Stimulated activated CD4-positive, alpha-beta T cell treated with anti-CD3 and anti-CD28 coated beads, Interleukin-2, amount 100 ng/mL, for 4 hours (primary cell): Measurements from ENCODE around the gene CHRNB4.

ENCODE experiments used
- DNase-seq: peaks from one replicate; pipeline ENCODE4 v3.0.0-alpha.2; 2020; ENCODE audit warnings: low read depth

CHRNB4 gene

DNA sequence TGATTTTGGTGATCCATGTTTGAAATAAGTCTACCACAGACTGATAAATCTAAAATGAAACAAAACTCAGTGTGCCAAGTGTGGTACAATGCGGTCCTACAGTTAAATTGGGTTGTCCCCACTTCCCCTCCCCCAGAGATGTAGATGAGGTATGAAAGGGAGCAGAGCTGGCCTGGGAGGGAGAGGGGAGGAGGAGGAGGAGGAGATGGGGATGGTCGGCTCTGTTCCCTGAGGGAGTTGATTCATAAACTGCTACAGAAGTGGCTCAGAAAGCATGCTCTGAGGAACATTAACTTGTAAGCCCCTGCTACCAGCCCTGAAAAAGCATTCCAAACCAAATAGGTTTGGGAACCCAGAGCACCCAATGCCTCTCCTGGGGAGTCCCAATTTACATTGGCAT, 28.0 kb upstream of the CHRNB4 start:
- DNase-seq = no peak

DNA sequence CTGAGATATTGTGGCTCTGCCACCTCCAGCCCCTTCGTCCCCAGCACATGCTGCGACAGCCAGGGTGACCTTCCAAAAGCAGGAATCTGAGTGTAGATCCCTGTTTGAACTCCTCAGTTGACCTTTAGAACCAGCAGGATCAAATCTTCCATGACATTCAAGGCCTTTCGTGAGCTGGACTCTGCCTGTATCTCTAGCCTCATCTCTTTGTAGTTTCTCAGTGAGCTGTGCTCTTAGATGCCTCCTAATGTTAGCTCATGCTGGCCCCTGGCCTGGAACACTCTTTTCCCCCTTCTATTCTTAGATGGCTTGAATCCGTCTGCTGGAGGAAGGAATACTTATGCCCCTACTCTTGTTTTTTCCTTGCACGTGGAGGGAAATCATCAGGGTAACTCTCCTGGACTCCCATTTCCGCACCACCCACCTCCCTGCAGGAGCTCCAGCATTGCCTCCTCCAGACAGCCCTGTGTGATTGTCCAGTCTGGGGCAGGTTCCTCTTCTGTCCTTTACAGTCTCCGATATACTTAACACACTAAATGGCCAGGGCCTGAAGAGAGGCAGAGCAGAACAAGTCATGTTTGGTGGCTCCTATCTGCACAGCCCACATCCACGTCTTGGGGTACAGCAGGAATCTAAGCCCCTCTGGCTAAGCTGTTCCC, 26.7 kb upstream of the CHRNB4 start:
- DNase-seq = no peak

DNA sequence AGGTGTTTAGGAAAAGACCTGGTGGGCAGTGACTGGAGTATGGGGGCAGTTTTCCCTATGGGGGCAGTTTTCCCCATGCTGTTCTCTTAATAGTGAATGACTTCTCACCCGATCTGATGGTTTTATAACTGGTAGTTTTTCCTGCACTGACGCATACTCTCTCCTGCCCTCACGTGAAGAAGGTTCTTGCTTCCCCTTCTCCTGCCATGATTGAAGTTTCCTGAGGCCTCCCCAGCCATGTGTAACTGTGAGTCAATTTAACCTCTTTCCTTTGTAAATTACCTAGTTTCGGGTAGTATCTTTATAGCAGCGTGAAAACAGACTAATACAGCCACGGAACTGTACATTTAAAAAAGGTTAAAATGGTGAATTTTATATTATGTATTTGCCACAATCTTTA, 25.0 kb upstream of the CHRNB4 start:
- no peak for DNase-seq

DNA sequence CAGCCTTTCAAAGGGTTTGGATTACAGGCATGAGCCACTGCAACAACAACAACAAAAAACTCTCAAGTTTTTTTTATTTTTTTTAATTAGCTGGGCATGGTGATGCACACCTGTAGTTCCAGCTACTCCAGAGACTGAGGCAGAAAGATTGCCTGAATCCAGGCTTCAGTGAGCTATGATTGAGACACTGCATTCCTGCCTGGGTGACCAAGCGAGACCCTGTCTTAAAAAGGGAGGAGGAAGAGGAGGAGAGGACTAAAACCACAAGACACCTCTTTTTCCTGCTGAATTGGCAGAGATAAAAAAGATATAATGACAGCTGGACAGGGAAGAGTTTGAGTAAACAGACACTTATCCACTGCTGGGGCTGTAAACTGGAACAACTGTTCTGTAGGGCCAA, 22.7 kb upstream of the CHRNB4 start:
- DNase-seq = no peak

DNA sequence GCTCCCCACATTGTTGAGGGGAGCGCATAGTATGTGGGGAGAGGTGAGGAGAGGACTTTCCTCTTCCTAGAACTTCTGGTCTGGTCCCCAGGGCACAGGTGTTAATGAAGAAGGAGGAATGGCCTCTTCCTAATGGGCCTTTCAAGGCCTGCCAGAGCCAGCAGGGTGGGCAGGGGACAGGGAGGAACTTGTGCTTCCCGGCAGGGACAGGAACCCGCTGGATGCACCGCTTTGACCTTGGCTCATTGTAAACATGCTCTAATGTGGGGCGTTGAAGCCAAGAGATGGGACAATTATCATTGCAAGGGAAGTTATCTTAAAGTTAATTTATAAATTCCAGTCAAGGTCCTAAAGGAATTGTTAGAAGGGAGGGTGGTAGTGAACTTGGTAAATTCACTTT, 21.0 kb upstream of the CHRNB4 start:
- DNase-seq = no peak

DNA sequence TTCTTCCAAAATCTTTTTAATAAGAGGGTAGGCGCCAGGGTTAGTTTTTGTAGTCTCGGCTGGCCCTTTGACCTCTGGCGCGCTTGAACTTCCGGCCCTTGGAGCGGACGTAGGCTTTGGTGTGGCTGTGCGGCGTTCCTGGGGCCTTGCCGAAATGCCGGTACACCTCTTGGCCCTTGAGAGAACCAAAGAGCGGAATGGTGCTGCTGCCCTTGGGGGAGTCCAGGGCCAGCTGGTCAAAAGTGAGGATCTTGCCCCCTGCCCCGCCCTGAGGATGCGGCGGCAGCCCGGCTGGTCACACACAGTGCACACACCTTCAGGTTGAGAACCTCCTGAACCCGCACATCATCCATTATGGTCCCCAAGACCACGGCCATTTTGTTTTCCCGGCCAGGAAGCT, 20.0 kb upstream of the CHRNB4 start:
- DNase-seq = no peak

DNA sequence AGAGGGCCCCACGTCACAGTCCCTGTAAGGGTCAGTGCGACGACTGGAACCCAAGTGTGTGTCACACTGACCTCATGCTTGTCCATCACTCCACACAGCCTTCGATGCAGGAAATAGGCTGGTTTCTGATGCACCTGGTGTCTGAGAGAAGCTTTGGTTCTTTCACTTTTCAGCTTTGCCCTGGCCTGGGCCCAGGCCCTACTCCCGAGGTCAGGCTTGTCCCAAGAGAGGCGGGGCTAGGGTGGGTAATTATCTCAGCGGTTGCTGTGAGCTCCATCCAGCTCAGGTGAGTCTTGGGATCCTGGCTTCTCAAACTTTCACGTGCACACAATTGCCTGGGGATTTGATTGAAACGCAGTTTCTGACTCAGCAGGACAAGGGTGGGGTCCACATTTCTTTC, 19.6 kb upstream of the CHRNB4 start:
- DNase-seq = no peak

DNA sequence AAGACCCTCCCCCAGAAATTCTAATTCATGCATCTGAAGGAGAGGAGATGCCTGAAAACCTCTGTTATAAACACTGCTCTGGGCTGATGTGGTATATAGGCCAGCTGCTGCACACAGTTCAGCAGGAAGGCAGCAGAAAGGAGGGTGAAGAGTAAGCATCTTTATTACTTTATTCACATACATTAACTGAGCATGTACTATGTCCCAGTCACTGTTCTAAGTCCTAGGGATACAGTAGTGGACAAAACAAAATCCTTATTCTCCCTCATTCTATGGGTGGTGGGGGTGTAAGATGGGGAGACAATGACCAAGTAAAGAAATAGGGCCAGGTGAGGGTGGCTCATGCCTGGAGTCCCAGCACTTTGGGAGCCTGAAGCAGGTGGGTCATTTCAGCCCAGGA, 17.8 kb upstream of the CHRNB4 start:
- DNase-seq = no peak

DNA sequence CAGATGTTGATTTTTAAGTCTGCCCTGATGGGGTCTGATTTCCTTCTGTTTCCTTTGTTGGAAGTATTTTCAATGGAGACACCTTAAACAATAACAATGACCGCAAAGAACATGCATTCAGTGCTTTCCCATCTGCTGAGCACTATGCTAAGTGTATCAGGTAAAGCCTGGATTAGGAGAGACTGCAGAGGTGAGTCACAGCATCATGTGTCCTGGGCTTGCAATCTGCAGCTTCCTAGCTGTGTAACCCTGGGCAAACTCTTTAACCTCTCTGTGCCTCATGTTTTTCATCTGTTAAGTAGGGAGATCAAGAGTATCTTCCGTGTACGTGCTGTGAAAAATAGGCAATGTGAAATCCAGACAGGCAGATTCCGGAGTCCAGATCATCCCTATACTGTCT, 13.3 kb upstream of the CHRNB4 start:
- no peak for DNase-seq

DNA sequence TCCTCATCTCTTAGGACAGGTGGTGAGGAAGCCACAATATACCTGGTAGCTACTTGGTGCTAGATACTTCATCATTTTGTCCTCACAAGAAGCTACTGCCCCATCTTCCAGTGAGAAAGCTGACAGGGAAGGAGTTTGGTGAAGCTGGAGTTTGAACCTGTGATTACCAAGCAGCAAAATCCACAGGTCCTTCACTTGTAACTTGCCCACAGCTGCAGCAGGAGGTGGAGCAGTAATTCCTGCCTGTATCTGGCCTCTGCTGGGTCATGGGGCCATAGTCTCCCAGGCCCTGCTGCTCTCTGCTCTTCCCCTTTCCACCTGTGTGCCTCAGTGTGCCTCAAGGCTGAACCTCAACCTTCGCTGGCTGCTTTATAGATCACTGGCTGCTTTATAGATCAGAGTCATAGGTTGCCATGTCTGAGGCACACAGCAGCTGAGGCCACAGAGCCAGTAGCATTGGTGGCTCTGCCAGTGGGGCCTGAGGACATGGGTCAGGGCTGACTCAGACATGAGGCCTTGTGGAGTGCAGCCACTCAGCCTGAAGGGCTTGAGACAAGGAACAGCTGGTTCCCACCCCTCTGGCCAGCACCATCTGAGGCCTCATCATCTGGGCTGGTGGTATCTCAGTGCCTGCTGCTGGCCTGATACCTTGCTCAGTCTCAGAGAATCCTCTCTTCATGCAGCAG, 11.1 kb upstream of the CHRNB4 start:
- no peak for DNase-seq

DNA sequence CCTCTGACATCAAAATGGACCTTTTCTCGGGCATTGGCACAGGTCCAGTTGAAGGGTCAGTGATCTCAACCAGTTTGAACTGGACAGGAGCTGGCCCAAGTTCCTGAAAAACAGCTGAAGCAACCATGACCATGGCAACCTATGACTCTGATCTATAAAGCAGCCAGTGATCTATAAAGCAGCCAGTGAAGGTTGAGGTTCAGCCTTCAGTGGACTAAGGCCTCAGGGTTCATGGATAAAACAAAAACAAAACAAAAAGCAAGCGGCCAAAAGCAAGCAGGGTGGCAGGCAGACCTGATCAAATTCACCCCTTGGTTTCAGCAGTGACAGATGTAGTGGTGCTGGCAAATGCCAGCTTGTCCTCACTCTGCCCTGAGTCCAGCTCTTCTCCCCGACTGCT, 10.0 kb upstream of the CHRNB4 start:
- no peak for DNase-seq

DNA sequence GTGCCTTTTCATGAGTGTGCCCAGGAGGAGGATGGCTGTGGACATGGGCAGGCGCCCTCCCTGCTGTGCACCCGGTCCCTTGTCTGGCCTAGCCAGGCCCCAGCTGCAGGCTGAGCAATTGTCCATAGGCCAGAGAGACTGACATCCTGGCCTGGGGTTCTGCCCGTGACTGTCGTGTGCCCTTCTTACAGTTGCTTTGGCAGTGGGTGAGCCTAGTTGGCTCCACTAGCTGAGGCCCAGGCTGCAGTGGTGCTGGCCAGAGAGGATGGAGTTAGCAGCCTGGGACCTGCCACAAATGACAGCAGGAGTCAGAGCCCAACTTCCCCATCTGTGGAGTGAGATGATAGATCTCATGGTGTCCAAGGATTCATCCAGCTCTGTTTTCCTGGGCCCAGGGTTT, 9.0 kb upstream of the CHRNB4 start:
- DNase-seq = no peak

DNA sequence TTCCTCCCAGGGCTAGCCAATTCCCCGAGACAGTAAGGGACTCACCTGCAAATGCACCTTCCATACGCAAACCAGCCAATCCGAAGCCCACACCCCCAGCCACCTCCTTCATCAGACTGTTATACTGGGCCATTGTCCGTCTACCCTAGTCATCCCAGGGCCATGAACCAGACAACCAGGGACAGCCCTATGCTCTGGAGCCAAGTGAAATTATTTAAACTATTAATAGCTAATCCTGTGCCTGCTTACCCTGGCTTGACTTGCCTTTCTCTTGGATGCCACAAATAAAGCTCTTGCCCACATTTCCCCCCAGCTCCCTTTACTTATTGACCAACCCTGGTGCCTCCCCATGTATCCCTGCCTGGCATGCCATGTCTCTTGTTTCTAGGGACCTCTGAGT, 4.0 kb upstream of the CHRNB4 start:
- no peak for DNase-seq

DNA sequence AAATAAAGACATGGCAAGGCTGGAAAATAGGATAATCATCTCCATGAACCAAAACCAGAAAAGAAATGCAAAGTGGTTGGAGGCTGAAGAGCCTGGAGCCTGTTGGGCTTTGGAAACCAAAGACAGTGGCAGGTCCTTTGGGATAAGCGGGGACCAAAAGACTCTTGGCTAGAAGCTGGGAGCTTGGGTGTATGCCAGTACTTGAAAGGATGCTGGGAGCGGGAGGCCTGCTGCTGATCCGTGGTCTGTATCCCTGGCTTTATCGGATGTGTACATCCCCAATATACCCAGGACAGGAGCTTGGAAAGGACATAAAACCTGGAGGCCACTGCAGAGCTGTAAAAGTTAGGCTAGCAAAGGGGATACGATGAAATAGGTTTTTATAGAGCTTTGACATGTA, 1.3 kb upstream of the CHRNB4 start:
- no peak for DNase-seq

DNA sequence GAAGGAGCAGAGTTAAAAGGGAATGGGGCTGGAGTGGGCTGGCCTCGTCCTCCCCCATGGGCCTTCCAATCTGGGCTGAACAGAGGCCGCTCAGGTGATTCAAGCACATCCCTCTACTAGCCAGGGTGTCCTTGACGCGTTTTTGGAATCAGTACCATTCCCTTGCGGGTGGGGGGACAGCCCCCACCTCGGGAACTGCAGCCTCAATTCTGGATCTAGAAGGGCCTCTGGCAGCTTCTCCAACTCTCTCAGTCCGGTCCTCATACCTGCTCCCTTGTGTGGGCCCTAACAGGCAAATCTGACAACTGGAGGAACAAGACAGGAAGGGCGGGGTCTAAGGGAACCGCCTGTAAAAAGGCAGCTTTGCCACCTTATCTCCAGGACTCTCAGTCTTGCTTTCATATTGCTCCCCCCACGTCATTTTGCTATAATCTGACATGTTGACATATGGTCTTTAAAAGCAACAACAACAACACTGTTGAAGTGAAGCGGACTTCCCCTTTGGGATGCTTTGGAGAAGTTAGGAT, 802 bp upstream of the CHRNB4 start:
- DNase-seq = no peak

DNA sequence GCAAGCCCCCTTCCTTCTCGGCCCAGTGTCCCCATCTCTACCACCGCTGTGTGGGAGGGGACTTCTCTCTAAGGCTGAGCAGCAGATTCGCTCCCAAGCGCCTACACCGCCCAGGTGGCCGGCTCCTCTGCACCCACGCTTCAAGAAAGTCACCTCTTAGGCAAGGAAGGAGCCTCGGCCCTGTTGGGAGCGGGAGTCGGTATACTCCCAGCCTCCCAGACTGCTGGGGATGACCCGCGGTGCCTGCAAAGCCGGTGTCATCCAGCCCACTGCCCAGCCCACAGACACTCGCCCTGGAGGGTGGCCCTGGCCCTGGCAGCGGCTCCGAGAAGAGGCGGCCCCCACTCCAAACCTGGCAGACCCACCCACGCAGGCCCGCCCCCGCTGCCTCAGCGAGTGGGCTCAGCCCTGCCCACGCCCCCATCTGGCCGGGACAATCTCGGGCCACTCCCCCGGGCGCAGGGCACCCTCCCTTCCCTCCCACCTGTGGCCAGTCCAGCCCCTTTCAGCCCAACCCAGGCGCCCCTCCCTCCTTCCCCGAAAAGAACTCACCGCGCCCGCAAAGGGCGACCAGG, 396 bp downstream of the CHRNB4 start:
- DNase-seq = no peak

DNA sequence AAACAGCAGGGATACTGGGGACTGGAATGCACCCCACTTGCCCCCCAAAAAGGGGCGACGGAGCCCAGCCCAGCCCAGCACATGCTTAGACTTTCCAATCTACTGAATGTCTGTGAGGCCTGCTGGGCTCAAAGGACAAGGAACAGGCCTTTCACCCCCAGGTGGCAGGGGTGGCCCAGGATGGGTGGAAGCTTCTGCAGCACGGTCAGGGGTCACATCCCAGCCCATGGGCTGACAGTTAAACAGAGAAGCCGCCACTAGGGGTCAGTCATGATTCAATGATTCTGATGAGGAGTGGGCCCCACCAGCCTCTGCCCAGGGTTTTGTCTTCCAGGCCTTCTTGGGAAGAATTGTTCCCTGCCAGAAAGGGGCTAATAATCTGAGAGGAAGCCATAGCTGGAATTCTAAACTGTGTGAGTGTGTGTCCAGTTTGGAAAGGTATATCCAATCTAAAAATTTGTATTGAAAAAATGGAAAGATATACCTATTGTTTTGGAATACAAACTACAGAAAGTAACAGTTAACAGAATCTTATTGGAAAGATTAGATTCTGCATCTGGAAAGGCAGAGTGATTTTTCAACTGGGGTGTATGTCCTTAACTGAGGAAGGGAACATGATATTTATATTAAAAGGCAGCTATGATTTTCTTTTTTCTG, 2.2 kb downstream of the CHRNB4 start:
- DNase-seq = no peak

DNA sequence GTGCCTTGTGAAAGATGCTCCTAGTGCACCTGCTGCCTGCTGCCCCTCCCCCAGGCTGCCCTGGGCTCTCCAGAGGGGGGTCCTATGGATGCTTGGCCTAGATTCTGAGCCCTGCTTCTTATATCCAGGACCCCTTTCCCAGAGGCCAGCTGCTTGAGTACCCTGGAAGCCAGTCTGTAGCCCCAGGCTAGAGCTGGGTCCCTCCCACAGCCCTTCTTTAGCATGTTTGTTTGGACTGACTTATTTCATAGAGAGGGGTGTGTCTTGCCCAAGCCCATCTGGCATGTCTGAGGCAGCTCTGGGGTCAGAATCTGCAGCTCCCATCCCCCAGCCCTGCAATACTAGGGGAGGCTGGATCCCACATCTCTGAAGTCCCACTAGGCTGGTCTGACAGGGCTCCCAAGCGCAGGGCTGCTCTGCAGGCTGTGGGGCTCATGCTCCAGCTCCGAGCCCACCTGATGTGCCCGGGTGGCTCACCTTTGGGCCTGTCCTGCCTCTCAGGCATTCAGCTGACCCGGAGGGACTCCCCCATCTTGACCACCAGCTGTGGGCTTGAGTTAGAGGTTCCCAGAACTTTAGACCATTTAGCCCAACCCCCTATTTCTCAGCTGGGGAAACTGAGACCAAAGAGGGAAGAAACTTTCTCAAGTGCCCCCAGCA, 3.1 kb downstream of the CHRNB4 start:
- DNase-seq = no peak

DNA sequence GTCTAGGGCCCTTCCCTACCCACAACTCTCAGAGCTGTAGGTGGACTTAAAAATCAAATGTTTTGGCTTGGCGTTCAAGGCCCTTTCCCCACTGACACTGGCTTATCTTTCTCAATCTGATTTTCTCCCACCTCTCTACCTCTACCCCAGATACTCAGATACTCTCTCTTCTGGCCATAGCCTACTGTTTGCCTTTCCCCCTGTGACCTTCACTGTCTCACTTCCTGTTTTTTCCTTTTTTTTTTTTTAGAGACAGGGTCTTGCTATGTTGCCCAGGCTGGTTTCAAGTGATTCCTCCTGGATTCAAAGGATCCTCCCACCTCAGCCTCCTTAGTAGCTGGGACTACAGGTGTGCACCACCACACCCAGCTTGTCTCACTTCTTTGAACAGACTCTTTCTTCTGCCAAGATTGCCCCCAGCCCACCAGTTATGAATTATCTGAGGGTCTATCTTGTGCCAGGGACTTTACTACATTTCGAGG, 4.6 kb downstream of the CHRNB4 start:
- no peak for DNase-seq

DNA sequence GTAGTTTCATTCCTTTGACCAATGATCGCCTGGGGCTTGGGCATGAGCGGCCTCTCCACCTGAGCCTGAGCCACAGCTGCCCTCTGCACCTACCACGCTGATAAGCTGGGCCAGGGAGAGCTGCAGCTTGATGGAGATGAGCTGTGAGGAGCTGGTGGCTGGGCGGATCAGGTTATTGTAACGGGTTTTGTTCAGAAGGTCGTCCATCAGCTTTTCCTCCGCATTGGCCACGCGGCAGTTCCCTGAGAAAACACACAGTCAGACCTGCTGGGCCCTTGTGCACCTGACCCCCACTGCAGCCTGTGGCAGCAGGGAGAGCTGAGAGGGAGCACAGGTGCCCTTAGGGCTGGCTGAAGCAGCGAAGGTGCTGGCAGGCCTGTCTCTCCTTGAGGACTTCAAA, 5.7 kb downstream of the CHRNB4 start:
- DNase-seq = no peak

DNA sequence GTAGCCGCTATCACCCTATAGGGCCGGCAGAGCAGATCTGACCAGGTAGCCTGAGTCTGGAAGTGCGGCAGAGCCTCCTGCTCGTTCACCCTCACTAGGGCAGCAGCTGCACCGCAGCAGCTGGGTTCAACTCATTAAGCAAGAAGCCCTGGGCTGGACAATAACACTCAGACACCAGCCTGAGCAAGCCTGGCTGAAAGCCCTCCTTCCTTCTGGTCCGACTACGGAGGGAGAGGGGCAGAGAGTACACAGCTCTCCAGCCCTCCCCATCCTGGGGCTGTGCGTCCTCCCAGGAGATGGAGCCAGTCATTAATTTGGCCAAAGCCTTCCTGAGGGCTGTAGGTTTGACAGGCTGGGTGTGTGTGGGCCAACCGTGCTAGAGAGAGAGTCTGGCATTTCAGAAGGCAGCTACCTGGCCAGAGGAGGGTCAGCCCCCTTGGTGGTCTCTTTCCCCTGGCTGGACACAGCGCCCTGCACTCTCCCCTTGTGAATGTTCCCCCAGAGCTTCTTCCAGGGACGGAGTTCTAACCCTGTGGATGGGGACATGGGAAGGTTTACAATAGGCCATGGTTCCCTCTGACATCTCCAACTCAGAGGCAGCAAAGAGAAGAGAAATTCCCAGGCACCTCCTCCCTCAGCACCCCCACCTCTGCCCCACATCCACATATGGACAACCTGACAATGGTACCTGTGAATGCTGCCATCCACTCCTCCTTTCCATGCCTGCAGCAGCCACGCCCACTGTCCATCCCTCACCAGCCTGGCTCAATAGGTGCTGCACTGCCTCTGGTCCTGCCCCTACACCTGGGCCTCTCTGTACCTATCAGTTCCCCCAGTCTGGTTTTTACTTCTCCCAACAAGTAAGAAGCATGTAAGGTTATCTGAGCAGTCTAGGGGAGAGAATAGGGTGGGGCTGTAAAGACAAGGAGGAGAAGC, 6.5 kb downstream of the CHRNB4 start:
- no peak for DNase-seq
